ENCODE data around the gene SOX6. TPM values are rescaled to one million over a fixed set of nuclear protein-coding genes. Genes with fewer than 3 reads are reported as not detected.

SOX6 gene
- total and polyA plus RNA-seq, 12 donors, result 0.80 to 43.0 (median 21.2) TPM

DNA sequence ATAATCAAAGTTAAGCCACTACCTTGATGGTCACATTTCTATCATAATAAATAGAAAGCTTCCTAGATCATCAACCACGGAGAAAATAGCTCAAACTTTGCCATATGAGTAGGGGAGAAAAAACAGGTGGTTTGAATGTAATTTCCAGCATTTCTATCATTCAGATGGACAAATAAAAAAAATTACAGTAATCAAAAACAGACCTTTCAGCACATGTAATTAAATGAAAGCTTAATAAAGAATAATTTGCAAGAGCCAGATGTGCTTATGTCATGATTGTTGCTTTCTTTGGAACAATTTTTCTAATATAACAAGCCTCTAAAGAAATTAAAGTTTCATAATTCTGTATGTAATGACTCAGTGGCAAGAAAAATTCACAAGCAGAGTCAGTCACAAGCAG, 297.0 kb downstream of the SOX6 start:
- H3K4me1 ChIP-seq, result no peaks in the 10 kb centered on the region
- H3K27ac ChIP-seq, result no peak overlapping the region
- 74 to 82% methylated on average over 1 of the region's 1 CpG for WGBS, 2 donors
- TF ChIP-seq, protein P1, sequence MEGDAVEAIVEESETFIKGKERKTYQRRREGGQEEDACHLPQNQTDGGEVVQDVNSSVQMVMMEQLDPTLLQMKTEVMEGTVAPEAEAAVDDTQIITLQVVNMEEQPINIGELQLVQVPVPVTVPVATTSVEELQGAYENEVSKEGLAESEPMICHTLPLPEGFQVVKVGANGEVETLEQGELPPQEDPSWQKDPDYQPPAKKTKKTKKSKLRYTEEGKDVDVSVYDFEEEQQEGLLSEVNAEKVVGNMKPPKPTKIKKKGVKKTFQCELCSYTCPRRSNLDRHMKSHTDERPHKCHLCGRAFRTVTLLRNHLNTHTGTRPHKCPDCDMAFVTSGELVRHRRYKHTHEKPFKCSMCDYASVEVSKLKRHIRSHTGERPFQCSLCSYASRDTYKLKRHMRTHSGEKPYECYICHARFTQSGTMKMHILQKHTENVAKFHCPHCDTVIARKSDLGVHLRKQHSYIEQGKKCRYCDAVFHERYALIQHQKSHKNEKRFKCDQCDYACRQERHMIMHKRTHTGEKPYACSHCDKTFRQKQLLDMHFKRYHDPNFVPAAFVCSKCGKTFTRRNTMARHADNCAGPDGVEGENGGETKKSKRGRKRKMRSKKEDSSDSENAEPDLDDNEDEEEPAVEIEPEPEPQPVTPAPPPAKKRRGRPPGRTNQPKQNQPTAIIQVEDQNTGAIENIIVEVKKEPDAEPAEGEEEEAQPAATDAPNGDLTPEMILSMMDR (IDR thresholded peaks at IDR 0.05), result no peak
- H3K27me3 ChIP-seq, result no peaks in the 10 kb centered on the region
- intact Hi-C loops (cut with DNase I), result no loop called here
- H3K9me3 ChIP-seq, result peaks cover 0 to 10% (median 4%) of the 10 kb centered on the region in 11 donors
- no peak overlapping the region for H3K4me3 ChIP-seq
- DNase-seq (no peak), ATAC-seq (no peak)
- peaks cover 0 to 15% (median 0%) of the 10 kb centered on the region in 9 donors for H3K36me3 ChIP-seq

DNA sequence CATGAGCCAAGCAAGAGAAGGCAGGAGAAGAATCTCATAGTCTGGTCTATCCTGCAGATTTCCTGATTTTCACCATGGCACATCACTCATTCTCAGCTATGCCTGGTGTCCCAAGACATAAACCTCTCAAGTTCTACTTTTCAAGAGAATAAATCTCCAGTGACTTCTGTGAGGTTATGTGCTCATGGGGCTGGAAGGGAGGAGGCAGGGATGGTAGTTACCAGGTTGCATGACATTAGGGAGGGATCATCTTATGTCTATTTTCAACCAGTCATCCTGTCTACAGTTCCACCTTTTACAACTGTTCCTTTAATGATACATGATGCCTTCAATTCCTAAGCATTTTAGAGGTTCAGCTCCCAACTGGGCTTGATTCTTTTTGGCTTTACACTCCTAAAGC, 297.7 kb downstream of the SOX6 start:
- peaks cover 0 to 15% (median 0%) of the 10 kb centered on the region in 9 donors for H3K36me3 ChIP-seq
- ATAC-seq, result no peak
- no peak overlapping the region for H3K27ac ChIP-seq
- H3K4me1 ChIP-seq, result no peaks in the 10 kb centered on the region
- no peak for DNase-seq
- intact Hi-C loops (cut with DNase I), result no loop called here
- H3K4me3 ChIP-seq, result no peak overlapping the region
- TF ChIP-seq, protein P1 (IDR thresholded peaks at IDR 0.05), result no peak
- no peaks in the 10 kb centered on the region for H3K27me3 ChIP-seq
- H3K9me3 ChIP-seq, result peaks cover 0 to 10% (median 4%) of the 10 kb centered on the region in 11 donors

DNA sequence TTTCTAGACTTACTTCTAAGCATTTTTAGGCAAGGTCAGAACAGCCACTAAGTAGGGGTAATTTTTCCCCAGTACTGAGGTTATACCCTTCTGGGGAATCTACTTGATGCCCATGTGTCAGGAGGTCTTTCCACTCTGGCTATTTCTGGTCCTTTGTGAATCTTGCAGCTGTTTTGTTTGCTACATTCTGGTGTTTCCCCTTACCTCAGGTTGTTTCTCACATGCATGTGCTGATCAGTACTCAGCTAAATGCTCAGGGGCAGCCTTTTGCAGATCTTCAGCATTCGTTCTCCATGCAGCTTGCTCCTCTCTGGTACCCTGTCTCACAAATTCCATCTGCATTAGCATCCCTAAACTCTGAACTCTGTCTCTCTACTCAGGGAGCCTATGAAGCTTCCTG, 303.6 kb downstream of the SOX6 start:
- Histone ChIP-seq H3K27ac (no peak overlapping the region), H3K36me3 (peaks cover 0 to 52% (median 0%) of the 10 kb centered on the region in 9 donors), H3K4me1 (no peaks in the 10 kb centered on the region), H3K27me3 (no peaks in the 10 kb centered on the region), H3K9me3 (peaks cover 0 to 9% (median 0%) of the 10 kb centered on the region in 11 donors), H3K4me3 (no peak overlapping the region)
- DNase-seq (no peak), ATAC-seq (no peak)
- intact Hi-C loops (cut with DNase I), result no loop called here
- TF ChIP-seq, protein P1 (IDR thresholded peaks at IDR 0.05), result no peak
- 93 to 97% methylated on average over 1 of the region's 1 CpG for WGBS, 2 donors

DNA sequence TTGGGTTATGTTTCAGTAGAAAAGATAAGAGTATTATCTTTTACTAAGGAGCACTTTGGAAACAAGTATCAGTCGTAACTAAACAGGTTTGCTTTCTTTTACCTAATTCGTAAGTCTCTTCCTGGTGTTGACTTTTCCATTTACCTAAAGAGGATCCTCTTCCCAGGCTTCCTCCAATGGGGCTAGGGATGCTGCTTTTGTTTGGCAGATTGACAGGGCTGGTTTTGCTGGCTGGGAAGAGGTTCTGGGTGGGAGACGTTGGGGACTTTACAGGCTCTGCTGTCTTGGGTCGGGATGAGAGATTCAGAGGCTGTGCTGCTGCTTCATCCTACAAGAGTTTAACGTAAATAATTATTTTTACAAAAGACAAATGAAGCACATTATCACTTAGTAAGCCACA, 306.7 kb downstream of the SOX6 start:
- DNase-seq (no peak), ATAC-seq (no peak)
- TF ChIP-seq, protein P1 (IDR thresholded peaks at IDR 0.05), result no peak
- WGBS, 2 donors, result 70 to 79% methylated on average over 5 of the region's 5 CpGs
- no peak overlapping the region for H3K4me3 ChIP-seq
- peaks cover 0 to 67% (median 0%) of the 10 kb centered on the region in 9 donors for H3K36me3 ChIP-seq
- H3K4me1 ChIP-seq, result no peaks in the 10 kb centered on the region
- H3K9me3 ChIP-seq, result peaks cover 0 to 9% (median 0%) of the 10 kb centered on the region in 11 donors
- no peak overlapping the region for H3K27ac ChIP-seq
- no peaks in the 10 kb centered on the region for H3K27me3 ChIP-seq
- intact Hi-C loops (cut with DNase I), result loop anchor here in 1 of 10 donors (10.0 kb wide), 1 partner anchor 555 kb away; no protein-coding TSS in a partner anchor
